ENCODE data around the gene TNRC18. TPM values are rescaled to one million over a fixed set of nuclear protein-coding genes. Genes with fewer than 3 reads are reported as not detected.

The TNRC18 gene
- total and polyA plus RNA-seq, 2 experiments from 2014 or later, result 18.1 to 52.8 TPM

GRCh38 chr7:5451391-5451790 lies 27.8 kb upstream of the TNRC18 start:
- Histone ChIP-seq H3K4me2 (no peak overlapping the region), H2AFZ (no peak overlapping the region), H3K36me3 (replicated peaks; ENCODE audit: insufficient read depth, low read depth) (no peaks in the 10 kb centered on the region), H3K79me2 (no peaks in the 10 kb centered on the region), H4K20me1 (ENCODE audit: insufficient read depth, poor library complexity, severe bottlenecking) (no peaks in the 10 kb centered on the region), H3K9me2 (replicated peaks; ENCODE audit: insufficient read depth) (no peaks in the 10 kb centered on the region), H3K4me1 (ENCODE audit: insufficient read depth) (peaks cover 12% of the 10 kb centered on the region), H3K9me3 (ENCODE audit: low read depth) (no peaks in the 10 kb centered on the region), H3K27ac (no peak overlapping the region), H3K4me3 (no peak overlapping the region), H3K27me3 (peaks cover 5% of the 10 kb centered on the region)
- 91% methylated on average over 11 of the region's 13 CpGs for WGBS (ENCODE audit: low lambda C conversion rate, missing lambda C conversion rate)
- TF ChIP-seq EZH2phosphoT487 (IDR thresholded peaks at IDR 0.05; ENCODE audit: low read depth, severe bottlenecking, unreplicated experiment), result no peak
- TF ChIP-seq, protein P1, sequence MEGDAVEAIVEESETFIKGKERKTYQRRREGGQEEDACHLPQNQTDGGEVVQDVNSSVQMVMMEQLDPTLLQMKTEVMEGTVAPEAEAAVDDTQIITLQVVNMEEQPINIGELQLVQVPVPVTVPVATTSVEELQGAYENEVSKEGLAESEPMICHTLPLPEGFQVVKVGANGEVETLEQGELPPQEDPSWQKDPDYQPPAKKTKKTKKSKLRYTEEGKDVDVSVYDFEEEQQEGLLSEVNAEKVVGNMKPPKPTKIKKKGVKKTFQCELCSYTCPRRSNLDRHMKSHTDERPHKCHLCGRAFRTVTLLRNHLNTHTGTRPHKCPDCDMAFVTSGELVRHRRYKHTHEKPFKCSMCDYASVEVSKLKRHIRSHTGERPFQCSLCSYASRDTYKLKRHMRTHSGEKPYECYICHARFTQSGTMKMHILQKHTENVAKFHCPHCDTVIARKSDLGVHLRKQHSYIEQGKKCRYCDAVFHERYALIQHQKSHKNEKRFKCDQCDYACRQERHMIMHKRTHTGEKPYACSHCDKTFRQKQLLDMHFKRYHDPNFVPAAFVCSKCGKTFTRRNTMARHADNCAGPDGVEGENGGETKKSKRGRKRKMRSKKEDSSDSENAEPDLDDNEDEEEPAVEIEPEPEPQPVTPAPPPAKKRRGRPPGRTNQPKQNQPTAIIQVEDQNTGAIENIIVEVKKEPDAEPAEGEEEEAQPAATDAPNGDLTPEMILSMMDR (IDR thresholded peaks at IDR 0.05; ENCODE audit: poor library complexity), result no peak
- DNase-seq (ENCODE audit: low spot score), result no peak

GRCh38 chr7:5450549-5451327 lies 27.1 kb upstream of the TNRC18 start:
- Histone ChIP-seq H3K27ac (no peak overlapping the region), H3K9me2 (replicated peaks; ENCODE audit: insufficient read depth) (no peaks in the 10 kb centered on the region), H3K79me2 (no peaks in the 10 kb centered on the region), H3K9me3 (ENCODE audit: low read depth) (no peaks in the 10 kb centered on the region), H2AFZ (no peak overlapping the region), H3K4me1 (ENCODE audit: insufficient read depth) (peaks cover 18% of the 10 kb centered on the region), H3K27me3 (no peaks in the 10 kb centered on the region), H3K36me3 (replicated peaks; ENCODE audit: insufficient read depth, low read depth) (no peaks in the 10 kb centered on the region), H3K4me3 (no peak overlapping the region), H3K4me2 (peak overlapping the region; percentile 55), H4K20me1 (ENCODE audit: insufficient read depth, poor library complexity, severe bottlenecking) (no peaks in the 10 kb centered on the region)
- 14% methylated on average over 16 of the region's 19 CpGs for WGBS (ENCODE audit: low lambda C conversion rate, missing lambda C conversion rate)
- TF ChIP-seq, protein P1 (IDR thresholded peaks at IDR 0.05; ENCODE audit: poor library complexity), result peak; percentile 76
- TF ChIP-seq EZH2 (IDR thresholded peaks at IDR 0.05; ENCODE audit: borderline replicate concordance) (no peak), EZH2phosphoT487 (IDR thresholded peaks at IDR 0.05; ENCODE audit: low read depth, severe bottlenecking, unreplicated experiment) (no peak)
- peak; percentile 82 for DNase-seq (ENCODE audit: low spot score)

- no peak overlapping the region for H2AFZ ChIP-seq
- H3K79me2 ChIP-seq, result no peaks in the 10 kb centered on the region
- no peak for DNase-seq (ENCODE audit: low spot score)
- no peaks in the 10 kb centered on the region for H3K27me3 ChIP-seq
- H3K4me1 ChIP-seq (ENCODE audit: insufficient read depth), result peaks cover 18% of the 10 kb centered on the region
- TF ChIP-seq, protein P1 (IDR thresholded peaks at IDR 0.05; ENCODE audit: poor library complexity), result no peak
- TF ChIP-seq EZH2 (IDR thresholded peaks at IDR 0.05; ENCODE audit: borderline replicate concordance) (no peak), EZH2phosphoT487 (IDR thresholded peaks at IDR 0.05; ENCODE audit: low read depth, severe bottlenecking, unreplicated experiment) (no peak)
- no peak overlapping the region for H3K4me2 ChIP-seq
- WGBS (ENCODE audit: low lambda C conversion rate, missing lambda C conversion rate), result 65% methylated on average over 15 of the region's 15 CpGs
- no peaks in the 10 kb centered on the region for H3K36me3 ChIP-seq (replicated peaks; ENCODE audit: insufficient read depth, low read depth)
- H3K9me3 ChIP-seq (ENCODE audit: low read depth), result no peaks in the 10 kb centered on the region
- no peaks in the 10 kb centered on the region for H3K9me2 ChIP-seq (replicated peaks; ENCODE audit: insufficient read depth)
- no peak overlapping the region for H3K27ac ChIP-seq
- H4K20me1 ChIP-seq (ENCODE audit: insufficient read depth, poor library complexity, severe bottlenecking), result no peaks in the 10 kb centered on the region
- H3K4me3 ChIP-seq, result no peak overlapping the region
These were observed 24.9 kb upstream of the TNRC18 start for GRCh38 chr7:5448378-5449037.
